Liver (tissue), 9 donors: ENCODE results near the gene UBL3. TPM values are rescaled to one million over a fixed set of nuclear protein-coding genes. Genes with fewer than 3 reads are reported as not detected.

Experiments used
- DNase-seq: peaks from one replicate; pipeline ENCODE4 v3.0.0-alpha.2; 2017; ENCODE audit warnings: low spot score
- H3K27ac ChIP-seq, 2 donors: one replicate each; pipeline ENCODE4 v1.7.0; 2013; ENCODE audit warnings: inconsistent platforms in 2 of 2, low read length in 2 of 2, control low read depth in 1 of 2, low read depth in 1 of 2, mild to moderate bottlenecking in 1 of 2
- H3K27me3 ChIP-seq, 4 donors: one replicate each; pipeline versions ENCODE4 v1.6.1 to v1.7.0; 2013; ENCODE audit warnings: low read length in 3 of 4, inconsistent platforms in 1 of 4, mild to moderate bottlenecking in 1 of 4, moderate library complexity in 1 of 4; ENCODE audit not compliant: control insufficient read depth in 4 of 4, insufficient read depth in 4 of 4
- H3K36me3 ChIP-seq, 4 donors: one replicate each; pipeline versions ENCODE4 v1.6.1 to v1.7.0; 2013; ENCODE audit warnings: low read length in 3 of 4, mild to moderate bottlenecking in 3 of 4, low read depth in 1 of 4, moderate library complexity in 1 of 4; ENCODE audit not compliant: control insufficient read depth in 4 of 4, insufficient read depth in 3 of 4
- H3K4me1 ChIP-seq, 4 donors: one replicate each; pipeline versions ENCODE4 v1.6.1 to v1.7.0; 2013; ENCODE audit warnings: low read length in 3 of 4, mild to moderate bottlenecking in 3 of 4, moderate library complexity in 1 of 4; ENCODE audit not compliant: control insufficient read depth in 4 of 4, insufficient read depth in 4 of 4
- H3K4me3 ChIP-seq, 3 donors: one replicate each; pipeline versions ENCODE4 v1.6.1 to v1.7.0; 2013; ENCODE audit warnings: low read length in 3 of 3, control low read depth in 1 of 3, low read depth in 1 of 3, mild to moderate bottlenecking in 1 of 3
- H3K9ac ChIP-seq, 2 donors: one replicate each; pipeline ENCODE4 v1.7.0; 2013; ENCODE audit warnings: low read length in 2 of 2, mild to moderate bottlenecking in 2 of 2, moderate library complexity in 2 of 2, control low read depth in 1 of 2, low read depth in 1 of 2
- H3K9me3 ChIP-seq, 4 donors: one replicate each; pipeline versions ENCODE4 v1.6.1 to v1.7.0; 2013; ENCODE audit warnings: low read length in 3 of 4; ENCODE audit not compliant: control insufficient read depth in 4 of 4
- CTCF ChIP-seq: fragments of 150-350 bp; IDR thresholded peaks from 2 replicates; pipeline ENCODE4 v1.5.1; 2017; ENCODE audit warnings: improper control_type of control experiment, low read depth, low read length; ENCODE audit not compliant: missing input control
- EGR1 ChIP-seq, 2 donors: IDR thresholded peaks; 2 replicates each; pipeline ENCODE4 v1.6.1; 2016 to 2018; ENCODE audit warnings: antibody characterized with exemption in 2 of 2, low read depth in 2 of 2
- FOXA1 ChIP-seq: IDR thresholded peaks from 2 replicates; pipeline ENCODE4 v1.6.1; 2016; ENCODE audit warnings: antibody characterized with exemption
- GABPA ChIP-seq, 2 donors: IDR thresholded peaks in 1 of 2; conservative IDR thresholded peaks in 1 of 2; 2 replicates each; pipeline ENCODE4 v1.6.1; 2016; ENCODE audit warnings: antibody characterized with exemption in 2 of 2, mild to moderate bottlenecking in 1 of 2, moderate library complexity in 1 of 2
- HNF4G ChIP-seq: IDR thresholded peaks from 2 replicates; pipeline ENCODE4 v1.6.1; 2016; ENCODE audit warnings: antibody characterized with exemption
- JUND ChIP-seq, 2 donors: IDR thresholded peaks; 2 replicates each; pipeline ENCODE4 v1.6.1; 2016; ENCODE audit warnings: antibody characterized with exemption in 2 of 2
- NR2F2 ChIP-seq: IDR thresholded peaks from 2 replicates; pipeline ENCODE4 v1.6.1; 2016; ENCODE audit warnings: antibody characterized with exemption
- RAD21 ChIP-seq, 2 donors: IDR thresholded peaks; 2 replicates each; pipeline ENCODE4 v1.6.1; 2016; ENCODE audit warnings: antibody characterized with exemption in 2 of 2, mild to moderate bottlenecking in 2 of 2
- RXRA ChIP-seq, 2 donors: IDR thresholded peaks; 2 replicates each; pipeline ENCODE4 v1.6.1; 2017 to 2018; ENCODE audit warnings: antibody characterized with exemption in 2 of 2, mild to moderate bottlenecking in 1 of 2
- SP1 ChIP-seq: IDR thresholded peaks from 2 replicates; pipeline ENCODE4 v1.6.1; 2018; ENCODE audit warnings: antibody characterized with exemption, mild to moderate bottlenecking
- TAF1 ChIP-seq: conservative IDR thresholded peaks from 2 replicates; pipeline ENCODE4 v1.6.1; 2016; ENCODE audit warnings: antibody characterized with exemption, mild to moderate bottlenecking
- WGBS: extraction: QIAGEN DNeasy Blood & Tissue Kit; methylation state at CpG from one replicate; pipeline ENCODE4 v1.1.7; 2013; 5-methylcytosine and 5-hydroxymethylcytosine counted together
- polyA plus RNA-seq, 2 donors: library from polyadenylated mRNA; stranded (reverse) in 1 of 2; unstranded in 1 of 2; fragments of 200-250 nt in 1 of 2; fragments of >200 nt in 1 of 2; fragmentation: Nextera tagmentation in 1 of 2; extraction: Ambion mirVana in 1 of 2; gene quantifications; one replicate each; pipeline versions ENCODE4 v1.2.1 to v1.2.3, GENCODE V29; 2013 to 2015
- total RNA-seq, 2 donors: library from RNA; depleted of rRNA; stranded (reverse); fragments of >200 nt; gene quantifications; one replicate each; pipeline ENCODE4 v1.2.3, GENCODE V29; 2014
- TF ChIP-seq, protein P1 (sequence below): IDR thresholded peaks from 2 replicates; pipeline ENCODE4 v1.6.1; 2016; ENCODE audit warnings: antibody characterized with exemption, mild to moderate bottlenecking
- TF ChIP-seq, protein P2 (sequence below): IDR thresholded peaks from 2 replicates; pipeline ENCODE4 v1.6.1; 2016; ENCODE audit warnings: antibody characterized with exemption
- donor health status: healthy.
- donor health status: healthy.
- donor health status: healthy.
- donor health status: healthy.
- donor health status: healthy.

The UBL3 gene
- total and polyA plus RNA-seq, 4 donors = 13.9 to 21.3 (median 15.9) TPM

- no peak overlapping the region for H3K4me3 ChIP-seq
- no peak for DNase-seq
- no peaks in the 10 kb centered on the region for H3K27me3 ChIP-seq
- no peak overlapping the region for H3K27ac ChIP-seq
- peaks cover 0 to 6% (median 1%) of the 10 kb centered on the region in 4 donors for H3K4me1 ChIP-seq
- no peak for TF ChIP-seq JUND (IDR thresholded peaks at IDR 0.05)
- TF ChIP-seq TAF1 = no peak
- no peak for TF ChIP-seq SP1
- no peak for TF ChIP-seq NR2F2
- no peak for TF ChIP-seq CTCF
- no peak for TF ChIP-seq RAD21 (IDR thresholded peaks at IDR 0.05)
- no peak for TF ChIP-seq HNF4G
- no peak for TF ChIP-seq EGR1 (IDR thresholded peaks at IDR 0.05; ENCODE audit: low read depth in 2 of 2)
- TF ChIP-seq, protein P1, sequence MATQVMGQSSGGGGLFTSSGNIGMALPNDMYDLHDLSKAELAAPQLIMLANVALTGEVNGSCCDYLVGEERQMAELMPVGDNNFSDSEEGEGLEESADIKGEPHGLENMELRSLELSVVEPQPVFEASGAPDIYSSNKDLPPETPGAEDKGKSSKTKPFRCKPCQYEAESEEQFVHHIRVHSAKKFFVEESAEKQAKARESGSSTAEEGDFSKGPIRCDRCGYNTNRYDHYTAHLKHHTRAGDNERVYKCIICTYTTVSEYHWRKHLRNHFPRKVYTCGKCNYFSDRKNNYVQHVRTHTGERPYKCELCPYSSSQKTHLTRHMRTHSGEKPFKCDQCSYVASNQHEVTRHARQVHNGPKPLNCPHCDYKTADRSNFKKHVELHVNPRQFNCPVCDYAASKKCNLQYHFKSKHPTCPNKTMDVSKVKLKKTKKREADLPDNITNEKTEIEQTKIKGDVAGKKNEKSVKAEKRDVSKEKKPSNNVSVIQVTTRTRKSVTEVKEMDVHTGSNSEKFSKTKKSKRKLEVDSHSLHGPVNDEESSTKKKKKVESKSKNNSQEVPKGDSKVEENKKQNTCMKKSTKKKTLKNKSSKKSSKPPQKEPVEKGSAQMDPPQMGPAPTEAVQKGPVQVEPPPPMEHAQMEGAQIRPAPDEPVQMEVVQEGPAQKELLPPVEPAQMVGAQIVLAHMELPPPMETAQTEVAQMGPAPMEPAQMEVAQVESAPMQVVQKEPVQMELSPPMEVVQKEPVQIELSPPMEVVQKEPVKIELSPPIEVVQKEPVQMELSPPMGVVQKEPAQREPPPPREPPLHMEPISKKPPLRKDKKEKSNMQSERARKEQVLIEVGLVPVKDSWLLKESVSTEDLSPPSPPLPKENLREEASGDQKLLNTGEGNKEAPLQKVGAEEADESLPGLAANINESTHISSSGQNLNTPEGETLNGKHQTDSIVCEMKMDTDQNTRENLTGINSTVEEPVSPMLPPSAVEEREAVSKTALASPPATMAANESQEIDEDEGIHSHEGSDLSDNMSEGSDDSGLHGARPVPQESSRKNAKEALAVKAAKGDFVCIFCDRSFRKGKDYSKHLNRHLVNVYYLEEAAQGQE = no peak
- no peak overlapping the region for H3K9ac ChIP-seq
- H3K36me3 ChIP-seq = no peaks in the 10 kb centered on the region
- no peaks in the 10 kb centered on the region for H3K9me3 ChIP-seq
- WGBS = 98% methylated on average over 9 of the region's 9 CpGs
Measured at GRCh38 chr13:29835280-29836061, 14.9 kb downstream of the UBL3 start.

- no peak overlapping the region for H3K4me3 ChIP-seq
- H3K36me3 ChIP-seq = no peaks in the 10 kb centered on the region
- DNase-seq = no peak
- no peak overlapping the region for H3K9ac ChIP-seq
- no peak overlapping the region for H3K27ac ChIP-seq
- H3K27me3 ChIP-seq = no peaks in the 10 kb centered on the region
- 95% methylated on average over 6 of the region's 6 CpGs for WGBS
- TF ChIP-seq SP1 = no peak
- TF ChIP-seq GABPA (IDR thresholded peaks at IDR 0.05 in 1 of 2, conservative IDR thresholded peaks at IDR 0.05 in 1 of 2) = no peak
- TF ChIP-seq, protein P2, sequence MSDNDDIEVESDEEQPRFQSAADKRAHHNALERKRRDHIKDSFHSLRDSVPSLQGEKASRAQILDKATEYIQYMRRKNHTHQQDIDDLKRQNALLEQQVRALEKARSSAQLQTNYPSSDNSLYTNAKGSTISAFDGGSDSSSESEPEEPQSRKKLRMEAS = no peak
- TF ChIP-seq FOXA1 = no peak
- TF ChIP-seq TAF1 = no peak
- no peak for TF ChIP-seq EGR1 (IDR thresholded peaks at IDR 0.05; ENCODE audit: low read depth in 2 of 2)
- no peak for TF ChIP-seq RXRA (IDR thresholded peaks at IDR 0.05)
- H3K4me1 ChIP-seq = peaks cover 0 to 6% (median 1%) of the 10 kb centered on the region in 4 donors
- no peaks in the 10 kb centered on the region for H3K9me3 ChIP-seq
Measured at GRCh38 chr13:29832761-29833298, 17.6 kb downstream of the UBL3 start.
